Naive B cell (primary cell): ENCODE data around the gene NRCAM. TPM values are rescaled to one million over a fixed set of nuclear protein-coding genes. Genes with fewer than 3 reads are reported as not detected.
A peak's percentile ranks its signal among the peaks of the same experiment; 100 is the strongest.

Source experiments
- ATAC-seq, 2 donors: fragments of 150-1000 bp; cut with Tn5 transposase; 2 replicates each; pipeline ENCODE4 v1.10.0; 2021; ENCODE audit warnings: low read depth in 2 of 2, mild to moderate bottlenecking in 2 of 2, moderate library complexity in 2 of 2
- DNase-seq: peaks from one replicate; pipeline ENCODE4 v3.0.0; 2022
- H3K27ac Mint-ChIP-seq, 6 donors: one replicate each; pipeline ENCODE4 v1.8.0; 2020 to 2022; ENCODE audit warnings: mild to moderate bottlenecking in 6 of 6, mixed read lengths in 6 of 6, moderate library complexity in 5 of 6, inconsistent platforms in 2 of 6
- H3K27me3 Mint-ChIP-seq, 3 donors: one replicate each; pipeline ENCODE4 v1.8.0; 2021 to 2022; ENCODE audit warnings: mixed read lengths in 3 of 3, mild to moderate bottlenecking in 1 of 3
- H3K36me3 Mint-ChIP-seq, 2 donors: one replicate each; pipeline ENCODE4 v1.8.0; 2020 to 2022; ENCODE audit warnings: mixed read lengths in 2 of 2, inconsistent platforms in 1 of 2, mild to moderate bottlenecking in 1 of 2
- H3K4me1 Mint-ChIP-seq, 3 donors: one replicate each; pipeline ENCODE4 v1.8.0; 2020 to 2022; ENCODE audit warnings: mixed read lengths in 3 of 3, inconsistent platforms in 1 of 3, mild to moderate bottlenecking in 1 of 3, moderate library complexity in 1 of 3
- H3K4me3 Mint-ChIP-seq, 8 donors: one replicate each; pipeline ENCODE4 v1.8.0; 2020 to 2022; ENCODE audit warnings: mild to moderate bottlenecking in 8 of 8, mixed read lengths in 8 of 8, moderate library complexity in 8 of 8, inconsistent platforms in 2 of 8
- H3K9me3 Mint-ChIP-seq, 7 donors: one replicate each; pipeline ENCODE4 v1.8.0; 2020 to 2022; ENCODE audit warnings: mixed read lengths in 7 of 7, mild to moderate bottlenecking in 5 of 7, inconsistent platforms in 2 of 7, moderate library complexity in 1 of 7
- polyA plus RNA-seq, 6 donors: library from polyadenylated mRNA; unstranded; fragments of 300-500 nt; fragmentation: Illumina TruSeq; gene quantifications; one replicate each; pipeline ENCODE4 v1.2.3, GENCODE V29; 2021; ENCODE audit warnings: low read depth in 6 of 6

NRCAM gene
- polyA plus RNA-seq, 6 donors from 2014 or later: 0.29 to 1.2 (median 0.47) TPM; not detected in 1

GRCh38 chr7:108454674-108455550, 1.3 kb downstream of the NRCAM start:
- Mint-ChIP-seq H3K36me3 (no peaks in the 10 kb centered on the region), H3K27ac (peak overlapping the region in 2 of 6 donors; percentile 43 to 62), H3K9me3 (no peaks in the 10 kb centered on the region), H3K4me3 (peak overlapping the region; percentile 80 to 95 (median 90)), H3K27me3 (peaks cover 51 to 55% (median 51%) of the 10 kb centered on the region in 3 donors), H3K4me1 (peaks cover 10 to 19% (median 18%) of the 10 kb centered on the region in 3 donors)
- DNase-seq (peak; percentile 33), ATAC-seq (peak; percentile 44 to 53)

GRCh38 chr7:108454317-108454673, 1.9 kb downstream of the NRCAM start:
- Mint-ChIP-seq H3K4me1 (peaks cover 10 to 18% (median 17%) of the 10 kb centered on the region in 3 donors), H3K36me3 (no peaks in the 10 kb centered on the region), H3K27ac (peak overlapping the region in 1 of 6 donors; percentile 43), H3K9me3 (no peaks in the 10 kb centered on the region), H3K27me3 (peaks cover 54 to 55% (median 54%) of the 10 kb centered on the region in 3 donors), H3K4me3 (peak overlapping the region; percentile 80 to 95 (median 88))
- DNase-seq (no peak), ATAC-seq (no peak)

GRCh38 chr7:108453320-108453719, 2.9 kb downstream of the NRCAM start:
- H3K36me3 Mint-ChIP-seq: no peaks in the 10 kb centered on the region
- ATAC-seq (no peak), DNase-seq (no peak)
- peak overlapping the region in 1 of 8 donors; percentile 80 for H3K4me3 Mint-ChIP-seq
- H3K4me1 Mint-ChIP-seq: peaks cover 10 to 18% (median 17%) of the 10 kb centered on the region in 3 donors
- peaks cover 53 to 58% (median 55%) of the 10 kb centered on the region in 3 donors for H3K27me3 Mint-ChIP-seq
- H3K27ac Mint-ChIP-seq: no peak overlapping the region
- no peaks in the 10 kb centered on the region for H3K9me3 Mint-ChIP-seq

GRCh38 chr7:108452707-108453106, 3.5 kb downstream of the NRCAM start:
- Mint-ChIP-seq H3K27ac (no peak overlapping the region), H3K36me3 (no peaks in the 10 kb centered on the region), H3K4me3 (peak overlapping the region in 1 of 8 donors; percentile 40), H3K4me1 (peaks cover 8 to 18% (median 16%) of the 10 kb centered on the region in 3 donors), H3K27me3 (peaks cover 51 to 57% (median 53%) of the 10 kb centered on the region in 3 donors), H3K9me3 (no peaks in the 10 kb centered on the region)
- peak; percentile 25 for DNase-seq
- peak; percentile 53 to 63 for ATAC-seq

- Mint-ChIP-seq H3K27ac (no peak overlapping the region), H3K36me3 (no peaks in the 10 kb centered on the region), H3K27me3 (peaks cover 47 to 52% (median 51%) of the 10 kb centered on the region in 3 donors), H3K4me1 (peaks cover 4 to 8% (median 7%) of the 10 kb centered on the region in 3 donors), H3K4me3 (no peak overlapping the region), H3K9me3 (no peaks in the 10 kb centered on the region)
- ATAC-seq (no peak), DNase-seq (no peak)
Measured at GRCh38 chr7:108451296-108451848, 4.9 kb downstream of the NRCAM start.

- ATAC-seq: no peak
- H3K27ac Mint-ChIP-seq: no peak overlapping the region
- DNase-seq: no peak
- no peaks in the 10 kb centered on the region for H3K9me3 Mint-ChIP-seq
- H3K27me3 Mint-ChIP-seq: peaks cover 47 to 62% (median 61%) of the 10 kb centered on the region in 3 donors
- H3K4me3 Mint-ChIP-seq: no peak overlapping the region
- peaks cover 4 to 8% (median 7%) of the 10 kb centered on the region in 3 donors for H3K4me1 Mint-ChIP-seq
- H3K36me3 Mint-ChIP-seq: no peaks in the 10 kb centered on the region
Measured at GRCh38 chr7:108450160-108450559, 6.1 kb downstream of the NRCAM start.

- ATAC-seq: no peak
- DNase-seq: no peak
- Mint-ChIP-seq H3K27ac (no peak overlapping the region), H3K9me3 (no peaks in the 10 kb centered on the region), H3K4me1 (peaks cover under 1 to 5% (median 3%) of the 10 kb centered on the region in 3 donors), H3K36me3 (no peaks in the 10 kb centered on the region), H3K4me3 (no peak overlapping the region), H3K27me3 (peaks cover 44 to 60% (median 56%) of the 10 kb centered on the region in 3 donors)
Measured at GRCh38 chr7:108449521-108449920, 6.7 kb downstream of the NRCAM start.

GRCh38 chr7:108448584-108449505, 7.4 kb downstream of the NRCAM start:
- peaks cover 46 to 55% (median 53%) of the 10 kb centered on the region in 3 donors for H3K27me3 Mint-ChIP-seq
- H3K4me1 Mint-ChIP-seq: peaks cover 0 to 2% (median 0%) of the 10 kb centered on the region in 3 donors

GRCh38 chr7:108442039-108442568, 14.1 kb downstream of the NRCAM start:
- Mint-ChIP-seq H3K27ac (no peak overlapping the region), H3K4me1 (no peaks in the 10 kb centered on the region), H3K36me3 (no peaks in the 10 kb centered on the region), H3K9me3 (no peaks in the 10 kb centered on the region), H3K27me3 (peaks cover 29 to 38% (median 35%) of the 10 kb centered on the region in 3 donors), H3K4me3 (no peak overlapping the region)
- no peak for DNase-seq
- ATAC-seq: no peak

More at GRCh38 chr7:108448584-108449505, 7.4 kb downstream of the NRCAM start:
- H3K4me3 Mint-ChIP-seq: peak overlapping the region in 1 of 8 donors; percentile 52
- DNase-seq: no peak
- no peak overlapping the region for H3K27ac Mint-ChIP-seq
- peak in 1 of 2 donors; percentile 32 for ATAC-seq
- H3K9me3 Mint-ChIP-seq: no peaks in the 10 kb centered on the region
- no peaks in the 10 kb centered on the region for H3K36me3 Mint-ChIP-seq

GRCh38 chr7:108441392-108441955, 14.8 kb downstream of the NRCAM start:
- DNase-seq: no peak
- H3K9me3 Mint-ChIP-seq: no peaks in the 10 kb centered on the region
- no peaks in the 10 kb centered on the region for H3K36me3 Mint-ChIP-seq
- H3K27ac Mint-ChIP-seq: no peak overlapping the region
- ATAC-seq: no peak
- no peaks in the 10 kb centered on the region for H3K4me1 Mint-ChIP-seq
- H3K4me3 Mint-ChIP-seq: no peak overlapping the region
- H3K27me3 Mint-ChIP-seq: peaks cover 29 to 38% (median 36%) of the 10 kb centered on the region in 3 donors

- Mint-ChIP-seq H3K27ac (no peak overlapping the region), H3K4me3 (no peak overlapping the region), H3K36me3 (peaks cover under 1 to 1% of the 10 kb centered on the region in 2 donors), H3K27me3 (peaks cover 20 to 38% (median 34%) of the 10 kb centered on the region in 3 donors), H3K4me1 (no peaks in the 10 kb centered on the region), H3K9me3 (peaks cover 0 to 2% (median under 1%) of the 10 kb centered on the region in 7 donors)
- no peak for DNase-seq
- no peak for ATAC-seq
Measured at GRCh38 chr7:108440613-108441012, 15.6 kb downstream of the NRCAM start.

- Mint-ChIP-seq H3K9me3 (peaks cover 0 to 13% (median 8%) of the 10 kb centered on the region in 7 donors), H3K4me1 (no peaks in the 10 kb centered on the region), H3K36me3 (peaks cover 8% of the 10 kb centered on the region in 2 donors), H3K27ac (no peak overlapping the region), H3K4me3 (no peak overlapping the region), H3K27me3 (peaks cover 27 to 58% (median 51%) of the 10 kb centered on the region in 3 donors)
- ATAC-seq (no peak), DNase-seq (no peak)
Measured at GRCh38 chr7:108436906-108437305, 19.3 kb downstream of the NRCAM start.
